Measurements from ENCODE around the gene UPK3A. TPM values are rescaled to one million over a fixed set of nuclear protein-coding genes. Genes with fewer than 3 reads are reported as not detected.

UPK3A gene
- 0.21 TPM in 1 of 2 replicates, not detected in the other for total RNA-seq
- 0.45 TPM in 1 of 2 replicates, not detected in the other for polyA plus RNA-seq

- Histone ChIP-seq H3K4me1 (ENCODE audit: low read depth) (no peaks in the 10 kb centered on the region), H3K4me3 (peak within 1 kb of the TSS; percentile 14), H3K27me3 (peaks cover 19% of the 10 kb centered on the region), H3K9me3 (ENCODE audit: low read depth) (no peaks in the 10 kb centered on the region), H3K27ac (no peak within 1 kb of the TSS), H3K36me3 (no peaks in the 10 kb centered on the region)
- TF ChIP-seq CTCF (IDR thresholded peaks at IDR 0.05; ENCODE audit: low read depth, low read length): no peak
- DNase-seq (ENCODE audit: low read depth in 1 of 2, low spot score in 1 of 2): peak; percentile 10 to 88
Observed at GRCh38 chr22:45284705-45285262, at the start of gene UPK3A. Gene UPK3A, plus strand, starts transcription at chr22:45284949. Its CDS starts 65 bp downstream, at chr22:45285014.

GRCh38 chr22:45235101-45235777 lies 49.5 kb upstream of the UPK3A start:
- no peak for DNase-seq (ENCODE audit: low read depth in 1 of 2, low spot score in 1 of 2)
- peaks cover 5% of the 10 kb centered on the region for H3K4me1 ChIP-seq (ENCODE audit: low read depth)
- H3K36me3 ChIP-seq: no peaks in the 10 kb centered on the region
- no peak overlapping the region for H3K4me3 ChIP-seq
- H3K27ac ChIP-seq: no peak overlapping the region
- H3K9me3 ChIP-seq (ENCODE audit: low read depth): no peaks in the 10 kb centered on the region
- TF ChIP-seq CTCF (IDR thresholded peaks at IDR 0.05; ENCODE audit: low read depth, low read length): no peak
- H3K27me3 ChIP-seq: peaks cover 13% of the 10 kb centered on the region

GRCh38 chr22:45235851-45236342 lies 48.9 kb upstream of the UPK3A start:
- H3K27me3 ChIP-seq: peaks cover 15% of the 10 kb centered on the region
- no peak overlapping the region for H3K27ac ChIP-seq
- no peak for DNase-seq (ENCODE audit: low read depth in 1 of 2, low spot score in 1 of 2)
- H3K9me3 ChIP-seq (ENCODE audit: low read depth): no peaks in the 10 kb centered on the region
- H3K36me3 ChIP-seq: no peaks in the 10 kb centered on the region
- H3K4me3 ChIP-seq: no peak overlapping the region
- H3K4me1 ChIP-seq (ENCODE audit: low read depth): peaks cover 5% of the 10 kb centered on the region
- TF ChIP-seq CTCF (IDR thresholded peaks at IDR 0.05; ENCODE audit: low read depth, low read length): no peak

- no peak overlapping the region for H3K27ac ChIP-seq
- H3K9me3 ChIP-seq (ENCODE audit: low read depth): no peaks in the 10 kb centered on the region
- H3K4me1 ChIP-seq (ENCODE audit: low read depth): peaks cover 5% of the 10 kb centered on the region
- peaks cover 15% of the 10 kb centered on the region for H3K27me3 ChIP-seq
- no peak for TF ChIP-seq CTCF (IDR thresholded peaks at IDR 0.05; ENCODE audit: low read depth, low read length)
- no peak overlapping the region for H3K4me3 ChIP-seq
- no peak for DNase-seq (ENCODE audit: low read depth in 1 of 2, low spot score in 1 of 2)
- H3K36me3 ChIP-seq: no peaks in the 10 kb centered on the region
Observed at GRCh38 chr22:45237065-45237990, 47.4 kb upstream of the UPK3A start.

All from cardiac muscle cell (in vitro differentiated cells and primary cell).